ENCODE results near the gene MAG. TPM values are rescaled to one million over a fixed set of nuclear protein-coding genes. Genes with fewer than 3 reads are reported as not detected.
A peak's percentile ranks its signal among the peaks of the same experiment; 100 is the strongest.

MAG gene
- total RNA-seq, 2 experiments from 2014 or later = not detected

GRCh38 chr19:35262101-35262761 is 29.7 kb upstream of the MAG start:
- Mint-ChIP-seq H3K4me3 (no peak overlapping the region), H3K9me3 (no peaks in the 10 kb centered on the region), H3K4me1 (ENCODE audit: low read depth) (peaks cover 29% of the 10 kb centered on the region), H3K27me3 (no peaks in the 10 kb centered on the region), H3K36me3 (ENCODE audit: low read depth) (peaks cover 24% of the 10 kb centered on the region), H3K27ac (no peak overlapping the region)
- DNase-seq (peak in 1 of 14 experiments; percentile 33), ATAC-seq (ENCODE audit: poor library complexity) (no peak)
- intact Hi-C loops (cut with DNase I, micrococcal nuclease) = loop anchor here (10.0 kb wide), 2 partner anchors 47 to 453 kb away; partner anchors contain the start of gene KMT2B (in 1 of the 2)
- Histone ChIP-seq H3K4me3 (ENCODE audit: low read length) (no peak overlapping the region), H3K4me1 (ENCODE audit: insufficient read depth, low read length) (peaks cover 41% of the 10 kb centered on the region), H3K27me3 (ENCODE audit: control insufficient read depth in 1 of 2, insufficient read depth in 2 of 2, low read length in 2 of 2) (no peaks in the 10 kb centered on the region), H3K36me3 (ENCODE audit: insufficient read depth, low read length) (peaks cover 14% of the 10 kb centered on the region), H3K9me3 (ENCODE audit: control insufficient read depth in 1 of 2, insufficient read depth in 1 of 2, low read length in 2 of 2) (no peaks in the 10 kb centered on the region), H3K27ac (ENCODE audit: low read depth in 1 of 2, low read length in 2 of 2) (no peak overlapping the region)
- ChIA-PET CTCF (no interaction called here), POLR2A (no interaction called here)
- no peak for TF ChIP-seq CTCF (IDR thresholded peaks at IDR 0.05)

DNA sequence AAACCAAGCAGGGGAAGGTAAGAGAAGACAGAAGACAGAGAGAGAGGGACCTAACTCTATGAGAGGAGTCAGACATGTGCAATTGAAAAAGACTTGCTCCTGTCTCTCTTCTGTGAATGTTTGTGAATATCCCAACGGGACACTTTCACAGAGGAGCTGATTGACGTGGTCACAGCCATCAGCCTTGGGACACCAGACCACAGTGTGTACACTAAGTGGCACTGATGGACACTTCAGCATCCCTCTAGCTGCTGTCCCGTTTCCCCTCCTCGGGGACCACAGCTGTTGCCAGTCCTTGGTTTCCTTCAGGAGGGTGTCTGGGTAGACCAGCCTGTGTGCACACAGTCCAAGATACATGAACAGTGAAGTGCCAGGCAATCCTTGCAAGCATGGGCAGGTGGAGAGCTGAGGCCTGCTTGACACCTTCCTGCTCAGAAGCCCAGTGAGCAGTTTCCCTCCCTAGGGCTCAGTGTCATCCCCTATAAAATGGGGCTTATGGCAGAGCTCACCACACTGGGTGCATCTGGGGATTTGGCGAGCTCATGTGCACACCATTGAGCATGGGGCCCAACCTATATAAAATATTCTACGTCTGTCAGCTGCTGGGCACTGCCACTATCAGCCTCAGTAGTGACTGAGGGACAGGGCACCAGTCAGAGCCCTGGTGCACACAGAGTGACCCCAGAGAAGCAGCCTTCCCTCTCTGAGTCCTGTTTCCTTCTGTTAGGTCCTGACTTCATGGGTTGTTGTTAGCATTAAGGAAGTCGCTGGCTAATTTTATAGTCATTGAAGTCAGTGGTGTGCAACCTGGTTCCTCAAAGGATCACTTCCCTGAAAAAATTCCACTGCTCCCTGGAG is 27.5 kb upstream of the MAG start:
- no peak overlapping the region for H3K4me3 ChIP-seq (ENCODE audit: low read length)
- POLR2A ChIA-PET = interaction anchor here (1.3 to 3.5 kb wide), 6 partner anchors 24 to 195 kb away, joined by 3 to 15 read pairs (median 4); partner anchors contain the start of gene FXYD5
- CTCF ChIA-PET = interaction anchor here (1.2 kb wide), 1 partner anchor 102 kb away, joined by 3 read pairs; no protein-coding TSS in a partner anchor
- no peak for ATAC-seq (ENCODE audit: poor library complexity)
- H3K9me3 Mint-ChIP-seq = no peaks in the 10 kb centered on the region
- H3K27ac Mint-ChIP-seq = peak overlapping the region; percentile 92
- no peak overlapping the region for H3K27ac ChIP-seq (ENCODE audit: low read depth in 1 of 2, low read length in 2 of 2)
- H3K36me3 Mint-ChIP-seq (ENCODE audit: low read depth) = peaks cover 31% of the 10 kb centered on the region
- H3K4me3 Mint-ChIP-seq = peak overlapping the region; percentile 87
- no peak for TF ChIP-seq CTCF (IDR thresholded peaks at IDR 0.05)
- no peaks in the 10 kb centered on the region for H3K27me3 ChIP-seq (ENCODE audit: control insufficient read depth in 1 of 2, insufficient read depth in 2 of 2, low read length in 2 of 2)
- no peaks in the 10 kb centered on the region for H3K9me3 ChIP-seq (ENCODE audit: control insufficient read depth in 1 of 2, insufficient read depth in 1 of 2, low read length in 2 of 2)
- DNase-seq = peak in 1 of 14 experiments; percentile 31
- H3K4me1 ChIP-seq (ENCODE audit: insufficient read depth, low read length) = peaks cover 33% of the 10 kb centered on the region
- H3K36me3 ChIP-seq (ENCODE audit: insufficient read depth, low read length) = peaks cover 14% of the 10 kb centered on the region
- no peaks in the 10 kb centered on the region for H3K27me3 Mint-ChIP-seq
- intact Hi-C loops (cut with DNase I, micrococcal nuclease) = loop anchor here (5.0 to 10.0 kb wide), 4 partner anchors 47 to 450 kb away; partner anchors contain the start of genes FXYD7 (in 1 of the 2) and KMT2B (in 1 of the 2)
- peaks cover 20% of the 10 kb centered on the region for H3K4me1 Mint-ChIP-seq (ENCODE audit: low read depth)

DNA sequence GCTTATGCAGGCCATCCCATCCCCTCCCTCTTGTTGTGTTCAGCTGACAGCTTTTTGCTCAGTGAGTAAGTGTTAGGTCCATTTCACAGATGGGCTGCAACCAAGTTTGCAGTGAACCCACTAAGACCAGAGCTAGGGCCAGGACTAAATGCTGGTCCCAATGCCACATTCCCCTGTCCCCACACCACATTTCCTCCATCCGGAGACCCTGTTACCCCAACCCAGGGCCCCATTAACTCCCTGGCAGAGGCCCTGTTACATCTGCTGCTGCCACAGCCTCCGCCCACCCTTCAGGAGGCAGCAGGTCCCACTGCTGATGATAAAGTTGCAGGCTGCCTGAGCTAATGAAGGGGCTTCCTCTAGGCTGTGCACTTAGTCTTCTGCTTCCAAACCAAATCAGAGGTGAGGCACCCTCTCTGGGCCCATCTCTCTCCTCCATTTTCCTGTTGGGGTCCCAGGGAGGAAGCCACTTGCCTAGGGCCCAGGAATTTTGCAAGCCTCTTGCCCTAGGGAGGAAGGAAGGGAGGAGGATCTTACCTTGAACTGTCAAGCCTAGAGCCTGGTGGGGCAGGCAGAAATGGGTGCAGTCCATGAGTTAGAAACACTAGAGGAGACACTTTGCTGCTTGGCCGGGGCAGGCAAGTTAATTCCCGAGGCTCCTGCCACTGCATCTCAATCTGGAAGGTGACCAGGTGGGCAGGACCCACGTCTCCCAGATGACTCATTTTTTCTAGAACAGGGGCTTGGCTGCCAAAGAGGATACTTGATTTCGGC is 26.6 kb upstream of the MAG start:
- no peak for TF ChIP-seq CTCF (IDR thresholded peaks at IDR 0.05)
- Mint-ChIP-seq H3K4me1 (ENCODE audit: low read depth) (peaks cover 20% of the 10 kb centered on the region), H3K27ac (peak overlapping the region; percentile 92), H3K4me3 (peak overlapping the region; percentile 87), H3K36me3 (ENCODE audit: low read depth) (peaks cover 31% of the 10 kb centered on the region), H3K27me3 (no peaks in the 10 kb centered on the region), H3K9me3 (no peaks in the 10 kb centered on the region)
- no peaks in the 10 kb centered on the region for H3K9me3 ChIP-seq (ENCODE audit: control insufficient read depth in 1 of 2, insufficient read depth in 1 of 2, low read length in 2 of 2)
- intact Hi-C loops (cut with DNase I, micrococcal nuclease) = loop anchor here (5.0 to 10.0 kb wide), 4 partner anchors 48 to 449 kb away; partner anchors contain the start of genes FXYD7 (in 1 of the 2) and KMT2B (in 1 of the 2)
- H3K4me3 ChIP-seq (ENCODE audit: low read length) = no peak overlapping the region
- peak in 1 of 14 experiments; percentile 32 for DNase-seq
- CTCF ChIA-PET = interaction anchor here (1.2 kb wide), 1 partner anchor 103 kb away, joined by 3 read pairs; no protein-coding TSS in a partner anchor
- H3K27ac ChIP-seq (ENCODE audit: low read depth in 1 of 2, low read length in 2 of 2) = no peak overlapping the region
- peaks cover 14% of the 10 kb centered on the region for H3K36me3 ChIP-seq (ENCODE audit: insufficient read depth, low read length)
- H3K4me1 ChIP-seq (ENCODE audit: insufficient read depth, low read length) = peaks cover 40% of the 10 kb centered on the region
- no peak for ATAC-seq (ENCODE audit: poor library complexity)
- no peaks in the 10 kb centered on the region for H3K27me3 ChIP-seq (ENCODE audit: control insufficient read depth in 1 of 2, insufficient read depth in 2 of 2, low read length in 2 of 2)
- POLR2A ChIA-PET = interaction anchor here (1.3 to 3.5 kb wide), 6 partner anchors 25 to 112 kb away, joined by 3 to 15 read pairs (median 4); partner anchors contain the start of gene FXYD5

Measured in CD4-positive, alpha-beta T cell (primary cell).